HG03060 (cell line): ENCODE data around the gene MAJIN.

Experiments used
- ATAC-seq: cut with Tn5 transposase; IDR thresholded peaks from one replicate; pipeline ENCODE4 v1.9.1; 2021; ENCODE audit warnings: low read depth, moderate number of reproducible peaks; ENCODE audit not compliant: unreplicated experiment

Gene MAJIN

GRCh38 chr11:64933935-64934681, 37.8 kb downstream of the MAJIN start:
- ATAC-seq: no peak

GRCh38 chr11:64933213-64933934, 38.5 kb downstream of the MAJIN start:
- no peak for ATAC-seq

GRCh38 chr11:64932324-64932723, 39.6 kb downstream of the MAJIN start:
- no peak for ATAC-seq

- ATAC-seq: no peak
Measured at GRCh38 chr11:64931290-64931689, 40.6 kb downstream of the MAJIN start.

GRCh38 chr11:64930340-64930739, 41.6 kb downstream of the MAJIN start:
- no peak for ATAC-seq

DNA sequence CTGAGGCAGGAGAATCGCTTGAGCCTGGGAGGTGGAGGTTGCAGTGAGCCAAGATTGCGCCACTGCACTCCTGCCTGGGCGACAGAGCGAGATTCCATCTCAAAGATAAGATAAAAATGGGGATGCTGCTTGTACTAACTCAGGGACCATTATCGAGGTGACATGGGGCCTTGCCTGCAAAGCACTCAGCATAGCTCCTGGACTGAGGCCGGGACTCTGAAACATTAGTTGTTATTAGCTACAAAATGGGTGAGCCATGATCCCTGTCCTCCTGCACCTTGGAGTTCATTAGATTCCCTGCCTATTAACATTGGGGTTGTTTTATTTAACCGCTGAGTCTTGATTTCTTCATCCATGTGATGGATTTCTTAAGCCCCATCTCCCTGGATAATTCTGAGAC, 42.3 kb downstream of the MAJIN start:
- no peak for ATAC-seq

GRCh38 chr11:64928957-64929356, 43.0 kb downstream of the MAJIN start:
- ATAC-seq: no peak

DNA sequence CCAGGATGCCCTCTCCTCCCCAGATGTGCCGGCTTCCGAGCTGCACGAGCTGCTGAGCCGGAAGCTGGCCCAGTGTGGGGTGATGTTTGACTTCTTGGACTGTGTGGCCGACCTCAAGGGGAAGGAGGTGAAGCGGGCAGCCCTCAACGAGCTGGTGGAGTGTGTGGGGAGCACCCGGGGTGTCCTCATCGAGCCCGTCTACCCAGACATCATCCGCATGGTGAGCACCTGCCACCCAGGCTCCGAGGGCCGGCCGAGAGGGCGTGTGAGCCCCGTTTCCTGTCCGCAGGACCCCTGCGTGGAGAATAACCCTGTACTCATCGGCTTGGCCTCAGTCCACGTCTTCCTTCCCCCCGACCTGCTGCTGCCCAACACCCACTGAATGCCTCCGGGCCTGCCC, 45.2 kb downstream of the MAJIN start:
- no peak for ATAC-seq

DNA sequence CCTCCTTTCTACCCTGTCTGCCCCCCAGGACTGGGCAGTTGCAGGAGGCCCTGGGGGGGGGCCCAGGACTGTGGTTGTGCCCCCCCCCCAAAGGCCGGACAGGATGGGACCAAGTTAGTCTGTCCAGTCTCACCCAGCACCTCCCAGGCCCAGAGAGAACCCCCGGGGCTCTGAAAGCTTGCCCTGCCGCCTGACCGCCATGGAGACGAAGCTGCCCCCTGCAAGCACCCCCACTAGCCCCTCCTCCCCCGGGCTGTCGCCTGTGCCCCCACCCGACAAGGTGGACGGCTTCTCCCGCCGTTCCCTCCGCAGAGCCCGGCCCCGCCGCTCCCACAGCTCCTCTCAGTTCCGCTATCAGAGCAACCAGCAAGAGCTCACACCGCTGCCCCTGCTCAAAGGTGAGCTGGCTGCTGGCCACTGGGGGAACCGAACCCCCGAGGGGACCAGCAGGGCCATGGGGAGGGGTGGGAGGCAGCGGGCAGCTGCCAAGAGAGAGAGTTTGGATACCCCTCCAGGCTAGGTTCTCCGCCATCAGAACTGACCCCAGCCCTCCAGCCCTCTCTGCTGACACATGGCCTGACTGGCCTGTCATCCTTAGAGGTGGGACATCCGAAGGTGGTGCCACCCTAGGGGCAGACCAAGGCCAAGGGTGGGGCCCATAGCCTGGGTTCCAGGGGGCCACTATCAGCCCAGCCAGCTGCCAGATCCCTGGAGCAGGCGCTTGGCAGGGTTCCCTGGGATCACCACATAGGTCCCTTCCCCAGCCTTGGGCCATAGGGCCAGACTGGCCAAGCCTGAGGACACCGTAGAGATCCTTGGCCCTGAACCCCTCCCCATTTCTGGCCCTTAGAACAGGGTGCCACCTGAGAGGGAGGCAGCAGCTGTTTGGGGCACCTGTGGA, 46.1 kb downstream of the MAJIN start:
- ATAC-seq: no peak

- ATAC-seq: no peak
Measured at GRCh38 chr11:64924910-64925284, 47.0 kb downstream of the MAJIN start.

GRCh38 chr11:64923944-64924909, 47.7 kb downstream of the MAJIN start, which contains the start of gene PPP2R5B:
TSS of gene PPP2R5B (plus strand) at chr11:64924689. CDS start at chr11:64925735, 1,046 bp downstream.
- ATAC-seq: peak; percentile 73

DNA sequence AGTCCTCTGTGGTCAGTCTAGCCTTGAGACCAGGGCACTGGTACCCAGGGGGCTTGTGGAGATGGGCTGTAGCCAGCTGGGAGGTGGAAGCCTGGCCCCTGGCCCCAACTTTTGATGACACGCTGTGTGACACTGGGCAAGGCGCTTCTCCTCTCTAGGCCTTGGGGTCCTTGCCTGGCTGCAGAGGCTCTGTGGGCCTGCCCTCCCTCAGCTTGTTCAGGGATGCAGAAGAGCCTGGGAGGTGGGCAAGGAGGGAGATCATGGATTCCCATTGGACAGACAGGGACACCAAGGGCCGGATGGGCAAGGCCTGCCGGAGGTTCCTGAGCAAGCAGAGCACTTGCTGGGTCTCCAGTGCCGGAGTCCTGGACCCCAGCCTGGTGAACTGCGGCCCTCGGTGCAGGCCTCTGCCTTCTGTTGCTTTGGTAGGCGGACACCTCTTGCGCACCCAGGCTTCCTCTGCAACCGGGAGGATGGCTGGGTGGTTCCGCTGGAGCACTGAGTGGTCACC, 48.7 kb downstream of the MAJIN start:
- no peak for ATAC-seq

DNA sequence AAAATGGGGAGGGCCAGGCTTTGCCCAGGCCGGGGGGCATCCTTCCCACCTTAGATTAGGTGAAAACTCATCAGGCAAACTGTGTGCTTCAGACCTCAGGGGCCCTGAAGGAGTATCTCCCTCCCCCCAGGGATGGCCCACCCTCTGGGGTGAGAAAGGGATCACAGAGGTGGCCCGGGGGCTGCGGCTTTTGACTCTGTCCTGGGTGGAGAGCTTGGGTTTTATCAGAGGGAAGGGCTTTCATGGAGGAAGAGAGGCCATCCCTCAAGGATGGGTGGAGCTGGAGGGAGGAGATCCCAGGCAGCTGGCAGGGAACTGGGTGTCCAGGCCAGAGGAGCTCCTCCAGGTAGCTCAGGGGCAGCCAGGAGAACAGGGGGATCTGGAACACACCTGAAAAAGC, 50.5 kb downstream of the MAJIN start:
- no peak for ATAC-seq

GRCh38 chr11:64920124-64920523, 51.8 kb downstream of the MAJIN start:
- ATAC-seq: no peak

GRCh38 chr11:64919627-64920026, 52.3 kb downstream of the MAJIN start:
- ATAC-seq: no peak

GRCh38 chr11:64918017-64918416, 53.9 kb downstream of the MAJIN start:
- ATAC-seq: no peak

GRCh38 chr11:64917663-64917995, 54.3 kb downstream of the MAJIN start:
- ATAC-seq: no peak

DNA sequence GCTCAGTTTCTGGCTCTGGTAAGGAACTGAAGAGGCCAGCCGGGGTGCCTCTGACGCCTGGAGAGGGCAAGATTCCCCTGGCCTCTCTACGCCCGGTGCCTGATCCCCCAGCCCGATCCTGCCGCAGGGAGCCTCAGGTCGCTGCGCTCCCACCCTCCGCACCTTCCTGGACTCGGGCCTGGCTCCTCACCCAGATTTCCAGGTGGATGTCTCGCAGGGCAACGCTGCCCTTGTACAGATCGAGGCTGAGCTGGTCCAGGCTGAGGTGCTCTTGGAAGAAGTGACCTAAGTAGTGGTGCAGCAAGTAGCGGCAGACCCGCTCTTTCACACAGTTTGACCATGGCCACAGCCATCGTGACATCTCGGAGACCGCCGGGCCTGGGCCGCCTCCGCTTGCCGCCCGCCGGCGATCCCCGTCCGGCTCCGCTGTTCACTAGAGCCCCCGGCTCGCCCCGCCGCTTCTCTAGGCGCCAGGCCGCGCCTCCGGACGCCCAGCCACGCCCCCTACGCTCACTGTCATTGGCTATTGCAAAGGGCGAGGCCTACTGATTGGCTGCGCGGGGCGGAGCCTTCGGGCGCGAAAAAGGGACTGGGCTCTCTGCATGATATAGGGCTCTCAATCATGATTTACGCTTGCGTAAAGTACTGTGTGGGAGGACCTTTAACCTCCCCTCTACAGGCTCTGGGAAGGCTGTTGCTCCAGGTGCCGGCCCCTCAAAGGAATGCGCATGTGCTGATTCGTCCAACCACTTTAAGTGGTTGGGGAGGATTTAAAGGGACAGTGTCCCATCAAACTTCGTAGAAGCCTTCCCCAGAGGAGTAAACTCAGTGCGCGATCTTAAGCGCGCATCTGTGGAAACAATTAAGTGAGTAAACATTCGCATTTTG, 54.9 kb downstream of the MAJIN start, which contains the start of gene ATG2A:
Gene ATG2A (minus strand): TSS at position 435 of the 888 bp plus-strand sequence. CDS start 74 bp downstream, at position 361.
- peak; percentile 95 for ATAC-seq
